IMR-90 (cell line): ENCODE measurements around the gene CREB1. TPM values are rescaled to one million over a fixed set of nuclear protein-coding genes. Genes with fewer than 3 reads are reported as not detected.

Experiments
- ATAC-seq: fragments of 200-7000 bp; cut with Tn5 transposase; 2 replicates; pipeline ENCODE4 v1.9.1; 2020; ENCODE audit warnings: low read depth, mild to moderate bottlenecking, moderate library complexity
- BruUV-seq: library from RNA; stranded (reverse); fragments of 400-500 nt; replicated peaks from 2 replicates; lab custom pipeline; 2021; lab: Mats Ljungman, UMichigan
- CTCF ChIA-PET: fragments of 300-600 bp; formaldehyde crosslinking; extraction: SDS; loops from one replicate; lab custom pipeline; 2021; ENCODE audit warnings: antibody characterized with exemption; lab: Yijun Ruan, JAX
- POLR2A ChIA-PET: fragments of 300-600 bp; sonication (Branson Sonifier 250); formaldehyde crosslinking; loops from one replicate; lab custom pipeline; 2022; ENCODE audit warnings: antibody characterized with exemption; ENCODE audit not compliant: unreplicated experiment; lab: Charles Lee
- DNase-seq: peaks from one replicate; pipeline ENCODE4 v3.0.0; 2013
- H2AFZ ChIP-seq: replicated peaks from 2 replicates; pipeline ENCODE3; 2013; ENCODE audit warnings: low read length, mild to moderate bottlenecking; ENCODE audit not compliant: poor library complexity
- H2AK5ac ChIP-seq: 2 replicates; pipeline ENCODE4 v1.6.1; 2013; ENCODE audit warnings: low read depth, low read length, inconsistent platforms
- H2AK9ac ChIP-seq: replicated peaks from 2 replicates; pipeline ENCODE3; 2013; ENCODE audit warnings: mild to moderate bottlenecking, low read depth, low read length, moderate library complexity; ENCODE audit not compliant: poor library complexity
- H2BK120ac ChIP-seq: 2 replicates; pipeline ENCODE4 v1.6.1; 2013; ENCODE audit warnings: low read depth, low read length, inconsistent platforms
- H2BK15ac ChIP-seq: 3 replicates; pipeline ENCODE4 v1.6.1; 2013; ENCODE audit warnings: low read depth, low read length, inconsistent platforms
- H2BK20ac ChIP-seq: 2 replicates; pipeline ENCODE4 v1.6.1; 2013; ENCODE audit warnings: low read depth, mild to moderate bottlenecking, inconsistent platforms, low read length, moderate library complexity
- H2BK5ac ChIP-seq: 2 replicates; pipeline ENCODE4 v1.6.1; 2013; ENCODE audit warnings: mild to moderate bottlenecking, low read depth, low read length, inconsistent platforms; ENCODE audit not compliant: poor library complexity, severe bottlenecking
- H3K14ac ChIP-seq: replicated peaks from 2 replicates; pipeline ENCODE4 v1.6.1; 2013; ENCODE audit warnings: low read depth, low read length, inconsistent platforms
- H3K18ac ChIP-seq: 2 replicates; pipeline ENCODE4 v1.6.1; 2013; ENCODE audit warnings: low read depth, low read length, control low read depth
- H3K23ac ChIP-seq: 2 replicates; pipeline ENCODE4 v1.6.1; 2013; ENCODE audit warnings: low read depth, low read length, inconsistent platforms
- H3K27ac ChIP-seq: 2 replicates; pipeline ENCODE4 v1.5.1; 2013; ENCODE audit warnings: mild to moderate bottlenecking, control low read depth, low read length; ENCODE audit not compliant: insufficient read depth
- H3K27me3 ChIP-seq: 2 replicates; pipeline ENCODE4 v1.6.1; 2013; ENCODE audit warnings: low read length; ENCODE audit not compliant: control insufficient read depth, insufficient read depth
- H3K36me3 ChIP-seq: 2 replicates; pipeline ENCODE4 v1.6.1; 2013; ENCODE audit warnings: low read length, mixed read lengths; ENCODE audit not compliant: control insufficient read depth, insufficient read depth
- H3K4ac ChIP-seq: 2 replicates; pipeline ENCODE4 v1.6.1; 2013; ENCODE audit warnings: low read depth, low read length, inconsistent platforms
- H3K4me1 ChIP-seq: 2 replicates; pipeline ENCODE4 v1.6.1; 2013; ENCODE audit warnings: low read length, mixed read lengths; ENCODE audit not compliant: control insufficient read depth, insufficient read depth
- H3K4me2 ChIP-seq: 2 replicates; pipeline ENCODE4 v1.6.1; 2013; ENCODE audit warnings: low read depth, mild to moderate bottlenecking, control low read depth, low read length, moderate library complexity
- H3K4me3 ChIP-seq: 2 replicates; pipeline ENCODE4 v1.5.1; 2013; ENCODE audit warnings: low read depth, mild to moderate bottlenecking, control low read depth, low read length, moderate library complexity; ENCODE audit not compliant: insufficient read depth
- H3K56ac ChIP-seq: 2 replicates; pipeline ENCODE4 v1.6.1; 2013; ENCODE audit warnings: low read length, inconsistent platforms; ENCODE audit not compliant: insufficient read depth; ENCODE audit errors: extremely low read depth
- H3K79me1 ChIP-seq, 2 experiments: 2 replicates each; pipeline ENCODE4 v1.6.1; 2013; ENCODE audit warnings: low read length in 2 of 2, inconsistent platforms in 1 of 2, low read depth in 1 of 2
- H3K9ac ChIP-seq: 2 replicates; pipeline ENCODE4 v1.6.1; 2013; ENCODE audit warnings: low read depth, low read length, control low read depth
- H3K9me1 ChIP-seq: 2 replicates; pipeline ENCODE4 v1.6.1; 2013; ENCODE audit warnings: low read length, inconsistent platforms; ENCODE audit not compliant: insufficient read depth
- H3K9me3 ChIP-seq: 2 replicates; pipeline ENCODE4 v1.6.1; 2013; ENCODE audit warnings: low read length; ENCODE audit not compliant: control insufficient read depth, insufficient read depth
- H4K20me1 ChIP-seq: 2 replicates; pipeline ENCODE4 v1.6.1; 2013; ENCODE audit warnings: low read length, inconsistent platforms; ENCODE audit not compliant: insufficient read depth
- H4K5ac ChIP-seq: 2 replicates; pipeline ENCODE4 v1.6.1; 2013; ENCODE audit warnings: mild to moderate bottlenecking, low read depth, low read length, control low read depth
- H4K8ac ChIP-seq, 2 experiments: 2 replicates each; pipeline ENCODE4 v1.6.1; 2013; ENCODE audit warnings: low read depth in 2 of 2, low read length in 2 of 2, control low read depth in 1 of 2, inconsistent platforms in 1 of 2
- H4K91ac ChIP-seq: 2 replicates; pipeline ENCODE4 v1.6.1; 2013; ENCODE audit warnings: low read depth, low read length, inconsistent platforms; ENCODE audit not compliant: insufficient read depth
- BHLHE40 ChIP-seq: fragments of 150-350 bp; IDR thresholded peaks from 2 replicates; pipeline ENCODE4 v1.6.1; 2016; ENCODE audit warnings: mild to moderate bottlenecking, low read depth, low read length
- CEBPB ChIP-seq: IDR thresholded peaks from 2 replicates; pipeline ENCODE4 v1.6.1; 2012; ENCODE audit warnings: low read depth, low read length, improper control_type of control experiment
- CHD1 ChIP-seq: IDR thresholded peaks from 2 replicates; pipeline ENCODE4 v1.6.1; 2012; ENCODE audit warnings: low read depth, low read length, improper control_type of control experiment
- CTCF ChIP-seq: conservative IDR thresholded peaks from 2 replicates; pipeline ENCODE4 v1.5.1; 2012; ENCODE audit warnings: mild to moderate bottlenecking, low read depth, low read length, improper control_type of control experiment
- ELK1 ChIP-seq: fragments of 150-350 bp; IDR thresholded peaks from 2 replicates; pipeline ENCODE4 v1.6.1; 2016; ENCODE audit warnings: low read depth, mild to moderate bottlenecking, low read length, moderate library complexity, borderline replicate concordance
- FOS ChIP-seq: fragments of 150-350 bp; IDR thresholded peaks from 2 replicates; pipeline ENCODE4 v1.6.1; 2016; ENCODE audit warnings: low read depth, low read length
- MAFK ChIP-seq: IDR thresholded peaks from 2 replicates; pipeline ENCODE4 v1.6.1; 2012; ENCODE audit warnings: low read depth, low read length, improper control_type of control experiment
- MAZ ChIP-seq: IDR thresholded peaks from 2 replicates; pipeline ENCODE4 v1.6.1; 2012; ENCODE audit warnings: low read depth, mild to moderate bottlenecking, low read length, improper control_type of control experiment, moderate library complexity, borderline replicate concordance
- MXI1 ChIP-seq: IDR thresholded peaks from 2 replicates; pipeline ENCODE4 v1.6.1; 2012; ENCODE audit warnings: low read depth, mild to moderate bottlenecking, low read length, moderate library complexity, borderline replicate concordance
- NFE2L2 ChIP-seq: fragments of 150-350 bp; IDR thresholded peaks from 2 replicates; pipeline ENCODE4 v1.6.1; 2016; ENCODE audit warnings: low read depth, mild to moderate bottlenecking, low read length
- POLR2A ChIP-seq: IDR thresholded peaks from 2 replicates; pipeline ENCODE4 v1.6.1; 2012; ENCODE audit warnings: mild to moderate bottlenecking, low read depth, low read length
- RAD21 ChIP-seq: IDR thresholded peaks from 2 replicates; pipeline ENCODE4 v1.6.1; 2012; ENCODE audit warnings: low read length, improper control_type of control experiment
- RCOR1 ChIP-seq: IDR thresholded peaks from 2 replicates; pipeline ENCODE4 v1.6.1; 2012; ENCODE audit warnings: mild to moderate bottlenecking, low read length, improper control_type of control experiment; ENCODE audit not compliant: insufficient replicate concordance
- RFX5 ChIP-seq: IDR thresholded peaks from 2 replicates; pipeline ENCODE4 v1.8.0; 2012; ENCODE audit warnings: low read depth, mild to moderate bottlenecking, low read length, moderate library complexity
- SMC3 ChIP-seq: fragments of 150-350 bp; IDR thresholded peaks from 2 replicates; pipeline ENCODE4 v1.6.1; 2016; ENCODE audit warnings: low read depth, mild to moderate bottlenecking, antibody characterized with exemption, low read length, moderate library complexity
- WGBS, 2 experiments: methylation state at CpG; one replicate each; pipeline versions ENCODE4 v1.1.5 to v1.1.7; 2013; ENCODE audit warnings: missing lambda C conversion rate in 2 of 2; ENCODE audit not compliant: insufficient read length in 1 of 2; ENCODE audit errors: extremely low coverage in 2 of 2; 5-methylcytosine and 5-hydroxymethylcytosine counted together
- dilution Hi-C: fragments of 300-500 bp; cut with HindIII; formaldehyde crosslinking; loops from one replicate; pipeline ENCODE4 v1.14.3; 2018; ENCODE audit warnings: low sequenced_read_pairs; ENCODE audit not compliant: unreplicated experiment
- in situ Hi-C: fragments of 300-500 bp; cut with MboI; formaldehyde crosslinking; loops from 3 replicates; pipeline ENCODE4 v1.14.3; 2019; ENCODE audit warnings: low sequenced_read_pairs, inconsistent platforms, mixed read lengths
- intact Hi-C: fragments of 100-400 bp; cut with micrococcal nuclease; formaldehyde crosslinking; loops from 2 replicates; pipeline ENCODE4 v1.10.0; 2022
- polyA plus RNA-seq, 3 experiments: library from polyadenylated mRNA; depleted of rRNA; stranded (reverse); fragments of >200 nt; gene quantifications; 2 replicates each; pipeline ENCODE4 v1.2.3, GENCODE V29; 2012; ENCODE audit warnings: low replicate concordance in 1 of 3
- total RNA-seq: library from RNA; depleted of rRNA; stranded (reverse); fragments of >200 nt; gene quantifications from 2 replicates; pipeline ENCODE4 v1.2.3, GENCODE V29; 2012
- TF ChIP-seq, protein P1 (sequence below): fragments of 150-350 bp; IDR thresholded peaks from 2 replicates; pipeline ENCODE4 v1.6.1; 2017; ENCODE audit warnings: mild to moderate bottlenecking, antibody characterized with exemption, low read length, low read depth

Gene CREB1
- total and polyA plus RNA-seq, 2 of the 4 experiments (the other 2 are of a cell fraction), result 22.4 to 94.5 TPM

- Histone ChIP-seq H2BK120ac (no peak overlapping the region), H2BK5ac (no peak overlapping the region), H2BK15ac (no peak overlapping the region), H3K79me1 (no peaks in the 10 kb centered on the region), H3K9ac (no peak overlapping the region), H2BK20ac (no peak overlapping the region), H3K9me1 (no peaks in the 10 kb centered on the region), H2AFZ (no peak overlapping the region), H4K91ac (no peak overlapping the region), H3K14ac (no peak overlapping the region), H3K27me3 (peaks cover 1% of the 10 kb centered on the region; the same call in 1 of the 2 replicates), H4K8ac (no peak overlapping the region), H2AK9ac (no peak overlapping the region), H3K36me3 (no peaks in the 10 kb centered on the region), H3K27ac (no peak overlapping the region), H3K4me2 (no peak overlapping the region), H2AK5ac (no peak overlapping the region), H3K4ac (no peak overlapping the region), H3K4me1 (no peaks in the 10 kb centered on the region), H3K23ac (no peak overlapping the region), H3K56ac (no peak overlapping the region), H4K5ac (no peak overlapping the region), H3K18ac (no peak overlapping the region), H4K20me1 (no peaks in the 10 kb centered on the region), H3K9me3 (peaks cover 6% of the 10 kb centered on the region; the same call in 1 of the 2 replicates), H3K4me3 (no peak overlapping the region)
- no CpG with 5 or more reads among the region's 1 CpG for WGBS, 2 experiments
- ChIA-PET CTCF (no interaction called here), POLR2A (no interaction called here)
- DNase-seq, result no peak
- dilution Hi-C loops (no loop called here), intact Hi-C loops (loop anchor here (5.0 kb wide), 1 partner anchor 38 kb away; no protein-coding TSS in a partner anchor), in situ Hi-C loops (loop anchor here (25.0 kb wide), 1 partner anchor 418 kb away; no protein-coding TSS in a partner anchor)
- BruUV-seq, result no TSS peak
- ATAC-seq, result no peak
- TF ChIP-seq MAZ, result no peak
- TF ChIP-seq POLR2A, result no peak
- no peak for TF ChIP-seq NFE2L2
- no peak for TF ChIP-seq FOS
- TF ChIP-seq CHD1, result no peak
- TF ChIP-seq BHLHE40, result no peak
- TF ChIP-seq MAFK, result no peak
- no peak for TF ChIP-seq RCOR1
- TF ChIP-seq, protein P1, sequence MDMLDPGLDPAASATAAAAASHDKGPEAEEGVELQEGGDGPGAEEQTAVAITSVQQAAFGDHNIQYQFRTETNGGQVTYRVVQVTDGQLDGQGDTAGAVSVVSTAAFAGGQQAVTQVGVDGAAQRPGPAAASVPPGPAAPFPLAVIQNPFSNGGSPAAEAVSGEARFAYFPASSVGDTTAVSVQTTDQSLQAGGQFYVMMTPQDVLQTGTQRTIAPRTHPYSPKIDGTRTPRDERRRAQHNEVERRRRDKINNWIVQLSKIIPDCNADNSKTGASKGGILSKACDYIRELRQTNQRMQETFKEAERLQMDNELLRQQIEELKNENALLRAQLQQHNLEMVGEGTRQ, result no peak
- TF ChIP-seq CEBPB, result no peak
- no peak for TF ChIP-seq SMC3
- no peak for TF ChIP-seq ELK1
- no peak for TF ChIP-seq RFX5
- no peak for TF ChIP-seq MXI1
- no peak for TF ChIP-seq CTCF
- no peak for TF ChIP-seq RAD21
Observed at GRCh38 chr2:207643892-207644291, 114.1 kb downstream of the CREB1 start.
